ENCODE measurements around the gene MPP1.

Gene MPP1

GRCh38 chrX:154774622-154775021 is 30.7 kb downstream of the MPP1 start:
- no peak for DNase-seq

- DNase-seq: peak; percentile 98
Measured at GRCh38 chrX:154762537-154763296, 42.6 kb downstream of the MPP1 start, which contains the start of gene DKC1. Gene DKC1 (plus strand): TSS chrX:154762864. CDS start chrX:154762966, 102 bp downstream.

- no peak for DNase-seq
Measured at GRCh38 chrX:154761977-154762536, 43.2 kb downstream of the MPP1 start.

GRCh38 chrX:154758696-154759095 is 46.6 kb downstream of the MPP1 start:
- no peak for DNase-seq

GRCh38 chrX:154751669-154752271 is 53.5 kb downstream of the MPP1 start:
- no peak for DNase-seq

- DNase-seq: no peak
Measured at GRCh38 chrX:154751203-154751668, 54.0 kb downstream of the MPP1 start.

GRCh38 chrX:154750301-154751202 is 54.7 kb downstream of the MPP1 start, which contains the start of gene GAB3:
Gene GAB3 (minus strand): TSS chrX:154751077. CDS start chrX:154751025, 52 bp downstream.
- peak; percentile 39 for DNase-seq

GRCh38 chrX:154749856-154750255 is 55.4 kb downstream of the MPP1 start:
- no peak for DNase-seq

- DNase-seq: peak; percentile 81
Measured at GRCh38 chrX:154748712-154749339, 56.5 kb downstream of the MPP1 start.

GRCh38 chrX:154742613-154743012 is 62.7 kb downstream of the MPP1 start:
- DNase-seq: no peak

- no peak for DNase-seq
Measured at GRCh38 chrX:154739952-154740465, 65.3 kb downstream of the MPP1 start.

GRCh38 chrX:154738011-154738738 is 67.1 kb downstream of the MPP1 start:
- DNase-seq: peak; percentile 75

- DNase-seq: no peak
Measured at GRCh38 chrX:154737136-154737535, 68.1 kb downstream of the MPP1 start.

- DNase-seq: no peak
Measured at GRCh38 chrX:154735695-154736393, 69.4 kb downstream of the MPP1 start.

GRCh38 chrX:154734061-154734781 is 71.1 kb downstream of the MPP1 start:
- peak; percentile 67 for DNase-seq

- DNase-seq: peak; percentile 44
Measured at GRCh38 chrX:154733066-154733425, 72.2 kb downstream of the MPP1 start.

- DNase-seq: peak; percentile 34
Measured at GRCh38 chrX:154732421-154733065, 72.7 kb downstream of the MPP1 start.

GRCh38 chrX:154731881-154732280 is 73.4 kb downstream of the MPP1 start:
- peak; percentile 32 for DNase-seq

GRCh38 chrX:154731184-154731583 is 74.1 kb downstream of the MPP1 start:
- DNase-seq: no peak
